MCF 10A (cell line): Measurements from ENCODE around the gene PTPRM. TPM values are rescaled to one million over a fixed set of nuclear protein-coding genes. Genes with fewer than 3 reads are reported as not detected.
A peak's percentile ranks its signal among the peaks of the same experiment; 100 is the strongest.

Source experiments
- BruUV-seq: library from RNA; stranded (reverse); fragments of 400-500 nt; replicated peaks from 2 replicates; lab custom pipeline; 2021; lab: Mats Ljungman, UMichigan
- CTCF ChIA-PET: fragments of 300-600 bp; sonication (Branson Sonifier 250); formaldehyde crosslinking; extraction: SDS; loops from one replicate; lab custom pipeline; 2021; ENCODE audit warnings: antibody characterized with exemption, inconsistent platforms; lab: Yijun Ruan, JAX
- POLR2A ChIA-PET: fragments of 300-600, 350-650 bp; sonication (Branson Sonifier 250); formaldehyde crosslinking; extraction: SDS; loops from one replicate; lab custom pipeline; 2020; ENCODE audit warnings: antibody characterized with exemption, inconsistent platforms; lab: Yijun Ruan, JAX
- DNase-seq: peaks from one replicate; pipeline ENCODE4 v3.0.0-alpha.2; 2018; ENCODE audit not compliant: unreplicated experiment
- H3K27ac Mint-ChIP-seq: one replicate; pipeline ENCODE4 v1.8.0; 2022; ENCODE audit warnings: mild to moderate bottlenecking, low read depth, mixed read lengths; ENCODE audit not compliant: unreplicated experiment
- H3K27me3 Mint-ChIP-seq: one replicate; pipeline ENCODE4 v1.8.0; 2022; ENCODE audit warnings: mixed read lengths; ENCODE audit not compliant: insufficient read depth, unreplicated experiment
- H3K36me3 Mint-ChIP-seq: one replicate; pipeline ENCODE4 v1.8.0; 2022; ENCODE audit warnings: mild to moderate bottlenecking, moderate library complexity, mixed read lengths; ENCODE audit not compliant: insufficient read depth, unreplicated experiment
- H3K4me1 Mint-ChIP-seq: one replicate; pipeline ENCODE4 v1.8.0; 2022; ENCODE audit warnings: mixed read lengths; ENCODE audit not compliant: insufficient read depth, unreplicated experiment
- H3K4me3 Mint-ChIP-seq: one replicate; pipeline ENCODE4 v1.8.0; 2022; ENCODE audit warnings: mild to moderate bottlenecking, moderate library complexity, mixed read lengths; ENCODE audit not compliant: unreplicated experiment
- H3K9me3 Mint-ChIP-seq: one replicate; pipeline ENCODE4 v1.8.0; 2022; ENCODE audit warnings: mixed read lengths; ENCODE audit not compliant: unreplicated experiment
- intact Hi-C: fragments of 100-400 bp; cut with micrococcal nuclease; formaldehyde crosslinking; loops from 2 replicates; pipeline ENCODE4 v1.14.1; 2022
- total RNA-seq: library from RNA; stranded (reverse); gene quantifications from 2 replicates; pipeline ENCODE4 v1.2.3, GENCODE V29; 2022
- TF ChIP-seq, protein P1 (sequence below): fragments of 200-600 bp; IDR thresholded peaks from one replicate; pipeline ENCODE4 v1.8.0; 2022; ENCODE audit warnings: antibody characterized with exemption, mild to moderate bottlenecking; ENCODE audit not compliant: unreplicated experiment

The PTPRM gene
- total RNA-seq, 1 experiment from 2014 or later: 82.8 TPM

DNA sequence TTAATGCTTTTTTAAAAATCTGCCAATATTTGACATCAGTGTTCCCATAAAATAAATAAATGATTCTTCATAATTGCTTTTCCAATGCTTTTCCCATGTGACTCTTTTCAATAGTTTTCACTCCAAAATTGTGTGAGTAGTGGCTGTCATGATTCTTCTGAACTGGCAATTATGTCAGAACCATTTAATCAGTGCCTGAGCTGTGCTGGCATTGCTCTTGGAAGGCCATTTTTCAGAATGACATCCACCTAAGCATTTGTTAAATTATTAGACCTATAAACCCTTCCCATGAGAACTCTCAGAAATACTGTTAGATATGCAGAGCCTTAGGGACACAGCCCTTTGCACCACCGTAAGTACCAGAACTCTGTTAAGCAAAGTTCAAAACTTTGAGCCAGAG is 707.3 kb downstream of the PTPRM start:
- no TSS peak for BruUV-seq
- H3K4me1 Mint-ChIP-seq: peaks cover 13% of the 10 kb centered on the region
- POLR2A ChIA-PET: no interaction called here

DNA sequence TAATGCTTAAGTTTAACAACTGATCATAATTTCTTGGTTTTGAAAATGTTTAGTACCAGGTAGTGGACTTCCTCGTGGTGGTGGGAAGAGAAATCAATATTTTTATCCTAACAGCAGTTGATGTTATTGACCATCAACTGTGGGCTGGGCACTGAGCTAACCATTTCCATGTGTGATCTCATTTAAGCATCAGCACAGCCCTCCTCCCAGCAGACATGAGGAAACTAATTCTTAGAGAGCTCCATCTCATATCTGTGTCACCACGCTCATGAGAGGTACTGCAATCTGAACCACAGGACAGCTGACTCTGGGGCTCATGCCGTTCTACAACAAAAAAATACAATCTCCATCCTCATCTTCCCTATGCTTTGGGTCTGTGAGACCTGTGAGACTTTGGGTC is 709.3 kb downstream of the PTPRM start:
- H3K9me3 Mint-ChIP-seq: no peaks in the 10 kb centered on the region

More for the DNA sequence above, 707.3 kb downstream of the PTPRM start:
- intact Hi-C loops: no loop called here
- no peak for DNase-seq
- Mint-ChIP-seq H3K4me3 (no peak overlapping the region), H3K36me3 (peaks cover 6% of the 10 kb centered on the region), H3K9me3 (no peaks in the 10 kb centered on the region), H3K27me3 (no peaks in the 10 kb centered on the region), H3K27ac (no peak overlapping the region)
- TF ChIP-seq, protein P1, sequence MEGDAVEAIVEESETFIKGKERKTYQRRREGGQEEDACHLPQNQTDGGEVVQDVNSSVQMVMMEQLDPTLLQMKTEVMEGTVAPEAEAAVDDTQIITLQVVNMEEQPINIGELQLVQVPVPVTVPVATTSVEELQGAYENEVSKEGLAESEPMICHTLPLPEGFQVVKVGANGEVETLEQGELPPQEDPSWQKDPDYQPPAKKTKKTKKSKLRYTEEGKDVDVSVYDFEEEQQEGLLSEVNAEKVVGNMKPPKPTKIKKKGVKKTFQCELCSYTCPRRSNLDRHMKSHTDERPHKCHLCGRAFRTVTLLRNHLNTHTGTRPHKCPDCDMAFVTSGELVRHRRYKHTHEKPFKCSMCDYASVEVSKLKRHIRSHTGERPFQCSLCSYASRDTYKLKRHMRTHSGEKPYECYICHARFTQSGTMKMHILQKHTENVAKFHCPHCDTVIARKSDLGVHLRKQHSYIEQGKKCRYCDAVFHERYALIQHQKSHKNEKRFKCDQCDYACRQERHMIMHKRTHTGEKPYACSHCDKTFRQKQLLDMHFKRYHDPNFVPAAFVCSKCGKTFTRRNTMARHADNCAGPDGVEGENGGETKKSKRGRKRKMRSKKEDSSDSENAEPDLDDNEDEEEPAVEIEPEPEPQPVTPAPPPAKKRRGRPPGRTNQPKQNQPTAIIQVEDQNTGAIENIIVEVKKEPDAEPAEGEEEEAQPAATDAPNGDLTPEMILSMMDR: no peak
- CTCF ChIA-PET: interaction anchor here (0.6 to 0.9 kb wide), 2 partner anchors 24 to 243 kb away, joined by 3 to 4 read pairs; no protein-coding TSS in a partner anchor

DNA sequence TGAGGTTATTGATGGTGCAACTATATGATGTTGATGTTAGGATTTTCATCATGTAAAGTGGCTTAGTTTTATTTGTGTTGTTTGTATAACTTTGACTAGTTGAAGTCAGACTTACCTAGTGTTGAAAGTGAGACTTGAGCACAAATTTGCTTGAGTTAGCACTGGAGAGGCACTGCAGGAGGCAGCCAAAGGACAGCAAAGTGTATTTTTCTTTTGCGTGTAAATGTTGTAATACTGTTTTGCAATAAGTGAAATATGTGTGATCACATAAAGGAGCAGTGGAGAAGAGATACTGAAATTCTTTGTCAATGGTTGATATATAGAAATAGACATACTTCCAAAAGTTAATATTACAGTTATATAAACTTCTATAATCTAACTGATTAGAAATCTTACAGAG is 710.2 kb downstream of the PTPRM start:
- peak; percentile 36 for DNase-seq
- no TSS peak for BruUV-seq
- TF ChIP-seq, protein P1: no peak
- intact Hi-C loops: no loop called here
- H3K27me3 Mint-ChIP-seq: no peaks in the 10 kb centered on the region
- ChIA-PET POLR2A (interaction anchor here (1.0 kb wide), 1 partner anchor 152 kb away, joined by 3 read pairs; no protein-coding TSS in a partner anchor), CTCF (interaction anchor here (1.2 kb wide), 1 partner anchor 20 kb away, joined by 4 read pairs; no protein-coding TSS in a partner anchor)
- peaks cover 13% of the 10 kb centered on the region for H3K4me1 Mint-ChIP-seq
- no peak overlapping the region for H3K4me3 Mint-ChIP-seq
- H3K27ac Mint-ChIP-seq: no peak overlapping the region
- H3K36me3 Mint-ChIP-seq: peaks cover 6% of the 10 kb centered on the region
- no peaks in the 10 kb centered on the region for H3K9me3 Mint-ChIP-seq

More for the DNA sequence above, 709.3 kb downstream of the PTPRM start:
- DNase-seq: no peak
- no peak overlapping the region for H3K27ac Mint-ChIP-seq
- TF ChIP-seq, protein P1: no peak
- CTCF ChIA-PET: interaction anchor here (0.5 to 1.0 kb wide), 3 partner anchors 17 to 715 kb away, joined by 3 to 4 read pairs (median 3); no protein-coding TSS in a partner anchor
- peaks cover 13% of the 10 kb centered on the region for H3K4me1 Mint-ChIP-seq
- POLR2A ChIA-PET: no interaction called here
- no peak overlapping the region for H3K4me3 Mint-ChIP-seq
- BruUV-seq: no TSS peak
- no peaks in the 10 kb centered on the region for H3K27me3 Mint-ChIP-seq
- intact Hi-C loops: no loop called here
- peaks cover 6% of the 10 kb centered on the region for H3K36me3 Mint-ChIP-seq

DNA sequence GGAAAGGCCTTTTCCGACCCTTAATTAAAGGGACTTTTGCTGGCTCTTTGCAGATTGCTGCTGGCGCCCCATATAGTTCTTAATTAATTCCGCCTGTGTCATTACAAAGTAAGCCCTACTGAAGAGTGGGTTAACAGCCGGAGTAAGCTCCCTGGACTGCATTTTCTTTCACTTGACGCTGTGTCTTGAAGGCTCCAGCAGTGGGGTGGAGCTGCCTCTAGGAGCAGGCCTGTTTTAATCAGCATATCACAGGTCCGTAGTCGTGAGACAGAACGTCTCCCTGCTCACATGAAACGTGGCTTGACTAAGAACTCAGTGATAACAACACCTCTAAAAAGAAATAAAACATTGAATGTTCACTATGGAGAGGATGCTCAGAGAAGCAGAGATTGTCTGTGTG is 712.2 kb downstream of the PTPRM start:
- peaks cover 13% of the 10 kb centered on the region for H3K4me1 Mint-ChIP-seq
- no peak overlapping the region for H3K27ac Mint-ChIP-seq
- no TSS peak for BruUV-seq
- ChIA-PET POLR2A (interaction anchor here (0.7 kb wide), 1 partner anchor 60 kb away, joined by 3 read pairs; no protein-coding TSS in a partner anchor), CTCF (no interaction called here)
- H3K36me3 Mint-ChIP-seq: peaks cover 10% of the 10 kb centered on the region
- no peaks in the 10 kb centered on the region for H3K9me3 Mint-ChIP-seq
- DNase-seq: no peak
- TF ChIP-seq, protein P1: no peak
- no peaks in the 10 kb centered on the region for H3K27me3 Mint-ChIP-seq
- intact Hi-C loops: no loop called here
- H3K4me3 Mint-ChIP-seq: no peak overlapping the region
